Stimulated activated CD4-positive, alpha-beta T cell treated with anti-CD3 and anti-CD28 coated beads, Interleukin-1b, Interleukin-23, amount 100 ng/mL, for 4 hours (primary cell): ENCODE data around the gene ZNF700.
"Not testable (repeated sequence)": the region's sequence is repeated elsewhere in the genome, so short reads cannot be mapped to it uniquely, and the experiment has no call there.

ENCODE experiments used
- DNase-seq, 2 donors: peaks; one replicate each; pipeline ENCODE4 v3.0.0-alpha.2; 2020; ENCODE audit warnings: low read depth in 2 of 2

Gene ZNF700

GRCh38 chr19:11941361-11941887 is 16.5 kb downstream of the ZNF700 start:
- not testable (repeated sequence) for DNase-seq

- no peak for DNase-seq
These were observed 17.3 kb downstream of the ZNF700 start for GRCh38 chr19:11942008-11942842.

- no peak for DNase-seq
These were observed 17.9 kb downstream of the ZNF700 start for GRCh38 chr19:11942843-11943108.

GRCh38 chr19:11944656-11945055 is 19.7 kb downstream of the ZNF700 start:
- DNase-seq: no peak

GRCh38 chr19:11948646-11949045 is 23.7 kb downstream of the ZNF700 start:
- no peak for DNase-seq

- no peak for DNase-seq
These were observed 24.3 kb downstream of the ZNF700 start for GRCh38 chr19:11949201-11949600.

GRCh38 chr19:11949614-11950080 is 24.7 kb downstream of the ZNF700 start:
- not testable (repeated sequence) for DNase-seq

- DNase-seq: no peak
These were observed 25.4 kb downstream of the ZNF700 start for GRCh38 chr19:11950312-11950711.

GRCh38 chr19:11963566-11964355 is 38.9 kb downstream of the ZNF700 start:
- DNase-seq: peak; percentile 58 to 65

GRCh38 chr19:11964496-11964857 is 39.6 kb downstream of the ZNF700 start:
- no peak for DNase-seq

- peak; percentile 66 to 78 for DNase-seq
These were observed 40.1 kb downstream of the ZNF700 start, which contains the start of gene ZNF763 for GRCh38 chr19:11964858-11965645. ZNF763 (plus strand) TSS chr19:11965040; CDS start chr19:11965209, 169 bp downstream.

GRCh38 chr19:11970174-11970573 is 45.3 kb downstream of the ZNF700 start:
- DNase-seq: no peak

- DNase-seq: no peak
These were observed 46.1 kb downstream of the ZNF700 start for GRCh38 chr19:11971041-11971440.

- no peak for DNase-seq
These were observed 48.3 kb downstream of the ZNF700 start for GRCh38 chr19:11973019-11973810.

GRCh38 chr19:11978492-11979100 is 53.7 kb downstream of the ZNF700 start:
- DNase-seq: no peak

DNA sequence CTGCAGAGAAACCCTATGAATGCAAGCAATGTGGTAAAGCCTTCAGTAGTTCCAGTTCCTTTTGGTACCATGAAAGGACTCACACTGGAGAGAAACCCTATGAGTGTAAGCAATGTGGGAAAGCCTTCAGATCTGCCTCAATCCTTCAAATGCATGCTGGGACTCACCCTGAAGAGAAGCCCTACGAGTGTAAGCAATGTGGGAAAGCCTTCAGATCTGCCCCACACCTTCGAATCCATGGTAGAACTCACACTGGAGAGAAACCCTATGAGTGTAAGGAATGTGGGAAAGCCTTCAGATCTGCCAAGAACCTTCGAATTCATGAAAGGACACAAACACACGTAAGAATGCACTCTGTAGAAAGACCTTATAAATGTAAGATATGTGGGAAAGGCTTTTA is 54.6 kb downstream of the ZNF700 start:
- DNase-seq: no peak

- DNase-seq: no peak
These were observed 57.6 kb downstream of the ZNF700 start for GRCh38 chr19:11982526-11982925.

GRCh38 chr19:11984986-11985385 is 60.1 kb downstream of the ZNF700 start:
- no peak for DNase-seq

DNA sequence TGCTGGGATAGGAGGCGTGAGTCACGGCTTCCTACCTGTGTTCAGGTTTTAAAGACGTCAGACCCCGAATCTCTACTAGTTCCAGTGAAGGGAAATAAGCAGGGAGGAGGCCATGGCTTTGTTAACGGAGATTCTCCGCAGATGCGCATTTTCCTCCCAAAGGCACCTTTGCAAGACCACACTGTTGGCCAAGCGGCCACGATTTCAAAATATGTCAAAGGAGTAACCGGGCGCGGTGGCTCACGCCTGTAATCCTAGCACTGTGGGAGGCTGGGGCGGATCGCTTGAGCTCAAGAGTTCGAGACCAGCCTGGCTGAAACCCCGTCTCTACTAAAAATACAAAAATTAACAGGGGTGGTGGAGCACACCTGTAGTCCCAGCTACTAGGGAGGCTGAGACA is 61.8 kb downstream of the ZNF700 start:
- no peak for DNase-seq

GRCh38 chr19:11987405-11988281 is 62.7 kb downstream of the ZNF700 start:
- DNase-seq: peak; percentile 81 to 93
